GM23338 (cell line): Measurements from ENCODE around the gene TPK1. TPM values are rescaled to one million over a fixed set of nuclear protein-coding genes. Genes with fewer than 3 reads are reported as not detected.

Source experiments
- ATAC-seq: fragments of 200-7000 bp; cut with Tn5 transposase; 3 replicates; pipeline ENCODE4 v1.9.1; 2020
- DNase-seq: peaks from one replicate; pipeline ENCODE4 v3.0.0-alpha.2; 2015; ENCODE audit warnings: low spot score
- H2AFZ ChIP-seq: fragments of 200-600 bp; sonication (generic); 2 replicates; pipeline ENCODE4 v1.8.0; 2016; ENCODE audit warnings: antibody characterized with exemption, mild to moderate bottlenecking, moderate library complexity
- H3F3A ChIP-seq: fragments of 200-600 bp; sonication (generic); replicated peaks from 2 replicates; pipeline ENCODE4 v1.8.0; 2017; ENCODE audit warnings: antibody characterized with exemption, mixed run types, low read depth
- H3K27ac ChIP-seq: fragments of 200-600 bp; sonication (generic); 2 replicates; pipeline ENCODE4 v1.6.1; 2016; ENCODE audit warnings: low read depth
- H3K27me3 ChIP-seq: fragments of 200-600 bp; sonication (generic); 2 replicates; pipeline ENCODE4 v1.8.0; 2016; ENCODE audit warnings: mild to moderate bottlenecking, mixed run types, moderate library complexity; ENCODE audit not compliant: insufficient read depth
- H3K36me3 ChIP-seq: fragments of 200-600 bp; sonication (generic); 2 replicates; pipeline ENCODE4 v1.8.0; 2016; ENCODE audit warnings: mild to moderate bottlenecking; ENCODE audit not compliant: insufficient read depth
- H3K4me1 ChIP-seq: fragments of 200-600 bp; sonication (generic); 2 replicates; pipeline ENCODE4 v1.8.0; 2016; ENCODE audit warnings: mild to moderate bottlenecking, moderate library complexity; ENCODE audit not compliant: insufficient read depth
- H3K4me2 ChIP-seq: fragments of 200-600 bp; sonication (generic); 2 replicates; pipeline ENCODE4 v1.7.1; 2017; ENCODE audit warnings: mixed run types
- H3K4me3 ChIP-seq: fragments of 200-600 bp; sonication (generic); 2 replicates; pipeline ENCODE4 v1.6.1; 2016; ENCODE audit warnings: mixed run types
- H3K79me2 ChIP-seq: fragments of 200-600 bp; sonication (generic); replicated peaks from 2 replicates; pipeline ENCODE4 v1.8.0; 2017; ENCODE audit warnings: mild to moderate bottlenecking; ENCODE audit not compliant: insufficient read depth
- H3K9me2 ChIP-seq: fragments of 200-600 bp; sonication (generic); 2 replicates; pipeline ENCODE4 v1.8.0; 2017; ENCODE audit not compliant: insufficient read depth
- H4K20me1 ChIP-seq: fragments of 200-600 bp; sonication (generic); replicated peaks from 2 replicates; pipeline ENCODE4 v1.8.0; 2017; ENCODE audit warnings: mild to moderate bottlenecking; ENCODE audit not compliant: insufficient read depth
- H3K27ac Mint-ChIP-seq: 2 replicates; pipeline ENCODE4 v1.8.0; 2020; ENCODE audit warnings: inconsistent platforms, mild to moderate bottlenecking, moderate library complexity, mixed read lengths
- H3K27me3 Mint-ChIP-seq: 3 replicates; pipeline ENCODE4 v1.8.0; 2022; ENCODE audit warnings: low read depth, mild to moderate bottlenecking, moderate library complexity, mixed read lengths, inconsistent platforms; ENCODE audit not compliant: insufficient read depth, poor library complexity
- H3K36me3 Mint-ChIP-seq: 3 replicates; pipeline ENCODE4 v1.8.0; 2021; ENCODE audit warnings: low read depth, mild to moderate bottlenecking, inconsistent platforms, moderate library complexity, mixed read lengths
- H3K4me1 Mint-ChIP-seq: 3 replicates; pipeline ENCODE4 v1.8.0; 2020; ENCODE audit warnings: mild to moderate bottlenecking, inconsistent platforms, mixed read lengths
- H3K4me3 Mint-ChIP-seq: 3 replicates; pipeline ENCODE4 v1.8.0; 2021; ENCODE audit warnings: moderate library complexity, mild to moderate bottlenecking, inconsistent platforms, mixed read lengths
- H3K9me3 Mint-ChIP-seq: 3 replicates; pipeline ENCODE4 v1.8.0; 2020; ENCODE audit warnings: moderate library complexity, mild to moderate bottlenecking, inconsistent platforms, mixed read lengths
- CREB1 ChIP-seq: fragments of 250-450 bp; sonication (Bioruptor Pico); IDR thresholded peaks from 2 replicates; pipeline ENCODE4 v1.5.0; 2020; ENCODE audit warnings: low read depth, mild to moderate bottlenecking, moderate library complexity
- EZH2 ChIP-seq: fragments of 200-600 bp; sonication (generic); IDR thresholded peaks from one replicate; pipeline ENCODE4 v1.8.0; 2017; ENCODE audit warnings: antibody characterized with exemption, mild to moderate bottlenecking, low read depth; ENCODE audit not compliant: unreplicated experiment
- EZH2phosphoT487 ChIP-seq: fragments of 200-600 bp; sonication (generic); IDR thresholded peaks from one replicate; pipeline ENCODE4 v1.8.1; 2018; ENCODE audit warnings: antibody characterized with exemption; ENCODE audit not compliant: unreplicated experiment
- JUNB ChIP-seq: IDR thresholded peaks from one replicate; pipeline ENCODE4 v1.6.1; 2016; ENCODE audit warnings: antibody characterized with exemption; ENCODE audit not compliant: unreplicated experiment
- NANOG ChIP-seq: IDR thresholded peaks from 2 replicates; pipeline ENCODE4 v1.6.1; 2016; ENCODE audit warnings: antibody characterized with exemption, borderline replicate concordance
- POLR2AphosphoS5 ChIP-seq: IDR thresholded peaks from 2 replicates; pipeline ENCODE4 v1.6.1; 2016; ENCODE audit warnings: antibody characterized with exemption, low read depth
- STAT1 ChIP-seq: IDR thresholded peaks from one replicate; pipeline ENCODE4 v1.6.1; 2016; ENCODE audit warnings: antibody characterized with exemption; ENCODE audit not compliant: unreplicated experiment
- ZNF114 ChIP-seq: fragments of 250-450 bp; sonication (Bioruptor Pico); IDR thresholded peaks from 2 replicates; pipeline ENCODE4 v1.5.0; 2020; ENCODE audit warnings: mild to moderate bottlenecking, moderate library complexity
- ZNF331 ChIP-seq: fragments of 250-450 bp; sonication (Bioruptor Pico); IDR thresholded peaks from 2 replicates; pipeline ENCODE4 v1.5.0; 2020; ENCODE audit warnings: low read depth, mild to moderate bottlenecking, moderate library complexity
- polyA plus RNA-seq: library from polyadenylated mRNA; unstranded; fragments of >200 nt; fragmentation: Nextera tagmentation; extraction: Ambion mirVana; gene quantifications from 2 replicates; pipeline ENCODE4 v1.2.1, GENCODE V29; 2016
- total RNA-seq: library from RNA; depleted of rRNA; stranded (reverse); fragments of >200 nt; shearing (Covaris generic); gene quantifications from 2 replicates; pipeline ENCODE4 v1.2.3, GENCODE V29; 2014
- TF ChIP-seq, protein P1 (sequence below): IDR thresholded peaks from 2 replicates; pipeline ENCODE4 v1.6.1; 2016; ENCODE audit warnings: antibody characterized with exemption
- TF ChIP-seq, protein P2 (sequence below): fragments of 250-450 bp; sonication (Bioruptor Pico); IDR thresholded peaks from 2 replicates; pipeline ENCODE4 v1.5.0; 2020; ENCODE audit warnings: mild to moderate bottlenecking, moderate library complexity
- TF ChIP-seq, protein P3 (sequence below): IDR thresholded peaks from one replicate; pipeline ENCODE4 v1.6.1; 2018; ENCODE audit warnings: antibody characterized with exemption; ENCODE audit not compliant: unreplicated experiment
- TF ChIP-seq, protein P4 (sequence below), 2 experiments: fragments of 200-600 bp in 1 of 2; sonication (generic) in 1 of 2; conservative IDR thresholded peaks; 2 replicates each; pipeline versions ENCODE4 v1.5.1 to v1.6.1; 2016 to 2017; ENCODE audit warnings: antibody characterized with exemption in 2 of 2, low read depth in 2 of 2, mild to moderate bottlenecking in 2 of 2, moderate library complexity in 1 of 2

The TPK1 gene
- total and polyA plus RNA-seq, 2 experiments from 2014 or later = 2.6 to 2.9 TPM

DNA sequence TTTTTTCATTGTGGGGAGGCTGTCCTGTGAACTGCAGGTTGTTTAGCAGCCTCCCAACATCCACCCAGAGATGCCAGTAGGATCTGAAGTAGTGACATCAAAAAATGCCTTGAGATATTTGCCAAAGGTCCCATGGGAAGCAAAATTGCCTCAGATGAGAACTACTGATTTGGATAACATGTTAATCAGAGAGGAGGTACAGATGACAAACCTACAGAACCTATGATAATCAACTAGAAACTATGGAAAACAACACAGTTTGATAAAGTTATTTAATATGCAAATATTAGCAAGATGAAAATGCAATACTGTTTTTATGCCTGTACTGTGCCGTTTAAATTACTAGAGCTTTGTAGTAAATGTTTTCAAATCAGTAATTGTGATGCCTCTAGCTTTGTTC lies 341.5 kb downstream of the TPK1 start:
- no peaks in the 10 kb centered on the region for H3K9me3 Mint-ChIP-seq
- peaks cover 3% of the 10 kb centered on the region; the same call in 2 of the 3 replicates for H3K4me1 Mint-ChIP-seq
- DNase-seq (no peak), ATAC-seq (no peak)
- Histone ChIP-seq H3K9me2 (no peaks in the 10 kb centered on the region), H3F3A (no peaks in the 10 kb centered on the region), H4K20me1 (no peaks in the 10 kb centered on the region), H2AFZ (no peak overlapping the region), H3K27me3 (no peaks in the 10 kb centered on the region), H3K27ac (no peak overlapping the region), H3K4me3 (no peak overlapping the region), H3K79me2 (no peaks in the 10 kb centered on the region), H3K4me2 (no peak overlapping the region), H3K36me3 (no peaks in the 10 kb centered on the region), H3K4me1 (no peaks in the 10 kb centered on the region)
- TF ChIP-seq, protein P1, sequence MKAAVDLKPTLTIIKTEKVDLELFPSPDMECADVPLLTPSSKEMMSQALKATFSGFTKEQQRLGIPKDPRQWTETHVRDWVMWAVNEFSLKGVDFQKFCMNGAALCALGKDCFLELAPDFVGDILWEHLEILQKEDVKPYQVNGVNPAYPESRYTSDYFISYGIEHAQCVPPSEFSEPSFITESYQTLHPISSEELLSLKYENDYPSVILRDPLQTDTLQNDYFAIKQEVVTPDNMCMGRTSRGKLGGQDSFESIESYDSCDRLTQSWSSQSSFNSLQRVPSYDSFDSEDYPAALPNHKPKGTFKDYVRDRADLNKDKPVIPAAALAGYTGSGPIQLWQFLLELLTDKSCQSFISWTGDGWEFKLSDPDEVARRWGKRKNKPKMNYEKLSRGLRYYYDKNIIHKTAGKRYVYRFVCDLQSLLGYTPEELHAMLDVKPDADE = no peak
- TF ChIP-seq ZNF331 (CRISPR knock-in tag) (no peak), EZH2 (no peak), NANOG (no peak), EZH2phosphoT487 (no peak), STAT1 (no peak), CREB1 (CRISPR knock-in tag) (no peak), POLR2AphosphoS5 (no peak), JUNB (no peak), ZNF114 (CRISPR knock-in tag) (no peak)
- TF ChIP-seq, protein P2, sequence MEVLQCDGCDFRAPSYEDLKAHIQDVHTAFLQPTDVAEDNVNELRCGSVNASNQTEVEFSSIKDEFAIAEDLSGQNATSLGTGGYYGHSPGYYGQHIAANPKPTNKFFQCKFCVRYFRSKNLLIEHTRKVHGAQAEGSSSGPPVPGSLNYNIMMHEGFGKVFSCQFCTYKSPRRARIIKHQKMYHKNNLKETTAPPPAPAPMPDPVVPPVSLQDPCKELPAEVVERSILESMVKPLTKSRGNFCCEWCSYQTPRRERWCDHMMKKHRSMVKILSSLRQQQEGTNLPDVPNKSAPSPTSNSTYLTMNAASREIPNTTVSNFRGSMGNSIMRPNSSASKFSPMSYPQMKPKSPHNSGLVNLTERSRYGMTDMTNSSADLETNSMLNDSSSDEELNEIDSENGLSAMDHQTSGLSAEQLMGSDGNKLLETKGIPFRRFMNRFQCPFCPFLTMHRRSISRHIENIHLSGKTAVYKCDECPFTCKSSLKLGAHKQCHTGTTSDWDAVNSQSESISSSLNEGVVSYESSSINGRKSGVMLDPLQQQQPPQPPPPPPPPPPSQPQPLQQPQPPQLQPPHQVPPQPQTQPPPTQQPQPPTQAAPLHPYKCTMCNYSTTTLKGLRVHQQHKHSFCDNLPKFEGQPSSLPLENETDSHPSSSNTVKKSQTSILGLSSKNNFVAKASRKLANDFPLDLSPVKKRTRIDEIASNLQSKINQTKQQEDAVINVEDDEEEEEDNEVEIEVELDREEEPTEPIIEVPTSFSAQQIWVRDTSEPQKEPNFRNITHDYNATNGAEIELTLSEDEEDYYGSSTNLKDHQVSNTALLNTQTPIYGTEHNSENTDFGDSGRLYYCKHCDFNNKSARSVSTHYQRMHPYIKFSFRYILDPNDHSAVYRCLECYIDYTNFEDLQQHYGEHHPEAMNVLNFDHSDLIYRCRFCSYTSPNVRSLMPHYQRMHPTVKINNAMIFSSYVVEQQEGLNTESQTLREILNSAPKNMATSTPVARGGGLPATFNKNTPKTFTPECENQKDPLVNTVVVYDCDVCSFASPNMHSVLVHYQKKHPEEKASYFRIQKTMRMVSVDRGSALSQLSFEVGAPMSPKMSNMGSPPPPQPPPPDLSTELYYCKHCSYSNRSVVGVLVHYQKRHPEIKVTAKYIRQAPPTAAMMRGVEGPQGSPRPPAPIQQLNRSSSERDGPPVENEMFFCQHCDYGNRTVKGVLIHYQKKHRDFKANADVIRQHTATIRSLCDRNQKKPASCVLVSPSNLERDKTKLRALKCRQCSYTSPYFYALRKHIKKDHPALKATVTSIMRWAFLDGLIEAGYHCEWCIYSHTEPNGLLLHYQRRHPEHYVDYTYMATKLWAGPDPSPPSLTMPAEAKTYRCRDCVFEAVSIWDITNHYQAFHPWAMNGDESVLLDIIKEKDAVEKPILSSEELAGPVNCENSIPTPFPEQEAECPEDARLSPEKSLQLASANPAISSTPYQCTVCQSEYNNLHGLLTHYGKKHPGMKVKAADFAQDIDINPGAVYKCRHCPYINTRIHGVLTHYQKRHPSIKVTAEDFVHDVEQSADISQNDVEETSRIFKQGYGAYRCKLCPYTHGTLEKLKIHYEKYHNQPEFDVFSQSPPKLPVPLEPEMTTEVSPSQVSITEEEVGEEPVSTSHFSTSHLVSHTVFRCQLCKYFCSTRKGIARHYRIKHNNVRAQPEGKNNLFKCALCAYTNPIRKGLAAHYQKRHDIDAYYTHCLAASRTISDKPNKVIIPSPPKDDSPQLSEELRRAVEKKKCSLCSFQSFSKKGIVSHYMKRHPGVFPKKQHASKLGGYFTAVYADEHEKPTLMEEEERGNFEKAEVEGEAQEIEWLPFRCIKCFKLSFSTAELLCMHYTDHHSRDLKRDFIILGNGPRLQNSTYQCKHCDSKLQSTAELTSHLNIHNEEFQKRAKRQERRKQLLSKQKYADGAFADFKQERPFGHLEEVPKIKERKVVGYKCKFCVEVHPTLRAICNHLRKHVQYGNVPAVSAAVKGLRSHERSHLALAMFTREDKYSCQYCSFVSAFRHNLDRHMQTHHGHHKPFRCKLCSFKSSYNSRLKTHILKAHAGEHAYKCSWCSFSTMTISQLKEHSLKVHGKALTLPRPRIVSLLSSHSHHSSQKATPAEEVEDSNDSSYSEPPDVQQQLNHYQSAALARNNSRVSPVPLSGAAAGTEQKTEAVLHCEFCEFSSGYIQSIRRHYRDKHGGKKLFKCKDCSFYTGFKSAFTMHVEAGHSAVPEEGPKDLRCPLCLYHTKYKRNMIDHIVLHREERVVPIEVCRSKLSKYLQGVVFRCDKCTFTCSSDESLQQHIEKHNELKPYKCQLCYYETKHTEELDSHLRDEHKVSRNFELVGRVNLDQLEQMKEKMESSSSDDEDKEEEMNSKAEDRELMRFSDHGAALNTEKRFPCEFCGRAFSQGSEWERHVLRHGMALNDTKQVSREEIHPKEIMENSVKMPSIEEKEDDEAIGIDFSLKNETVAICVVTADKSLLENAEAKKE (CRISPR knock-in tag) = no peak
- TF ChIP-seq, protein P3, sequence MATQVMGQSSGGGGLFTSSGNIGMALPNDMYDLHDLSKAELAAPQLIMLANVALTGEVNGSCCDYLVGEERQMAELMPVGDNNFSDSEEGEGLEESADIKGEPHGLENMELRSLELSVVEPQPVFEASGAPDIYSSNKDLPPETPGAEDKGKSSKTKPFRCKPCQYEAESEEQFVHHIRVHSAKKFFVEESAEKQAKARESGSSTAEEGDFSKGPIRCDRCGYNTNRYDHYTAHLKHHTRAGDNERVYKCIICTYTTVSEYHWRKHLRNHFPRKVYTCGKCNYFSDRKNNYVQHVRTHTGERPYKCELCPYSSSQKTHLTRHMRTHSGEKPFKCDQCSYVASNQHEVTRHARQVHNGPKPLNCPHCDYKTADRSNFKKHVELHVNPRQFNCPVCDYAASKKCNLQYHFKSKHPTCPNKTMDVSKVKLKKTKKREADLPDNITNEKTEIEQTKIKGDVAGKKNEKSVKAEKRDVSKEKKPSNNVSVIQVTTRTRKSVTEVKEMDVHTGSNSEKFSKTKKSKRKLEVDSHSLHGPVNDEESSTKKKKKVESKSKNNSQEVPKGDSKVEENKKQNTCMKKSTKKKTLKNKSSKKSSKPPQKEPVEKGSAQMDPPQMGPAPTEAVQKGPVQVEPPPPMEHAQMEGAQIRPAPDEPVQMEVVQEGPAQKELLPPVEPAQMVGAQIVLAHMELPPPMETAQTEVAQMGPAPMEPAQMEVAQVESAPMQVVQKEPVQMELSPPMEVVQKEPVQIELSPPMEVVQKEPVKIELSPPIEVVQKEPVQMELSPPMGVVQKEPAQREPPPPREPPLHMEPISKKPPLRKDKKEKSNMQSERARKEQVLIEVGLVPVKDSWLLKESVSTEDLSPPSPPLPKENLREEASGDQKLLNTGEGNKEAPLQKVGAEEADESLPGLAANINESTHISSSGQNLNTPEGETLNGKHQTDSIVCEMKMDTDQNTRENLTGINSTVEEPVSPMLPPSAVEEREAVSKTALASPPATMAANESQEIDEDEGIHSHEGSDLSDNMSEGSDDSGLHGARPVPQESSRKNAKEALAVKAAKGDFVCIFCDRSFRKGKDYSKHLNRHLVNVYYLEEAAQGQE = no peak
- TF ChIP-seq, protein P4, sequence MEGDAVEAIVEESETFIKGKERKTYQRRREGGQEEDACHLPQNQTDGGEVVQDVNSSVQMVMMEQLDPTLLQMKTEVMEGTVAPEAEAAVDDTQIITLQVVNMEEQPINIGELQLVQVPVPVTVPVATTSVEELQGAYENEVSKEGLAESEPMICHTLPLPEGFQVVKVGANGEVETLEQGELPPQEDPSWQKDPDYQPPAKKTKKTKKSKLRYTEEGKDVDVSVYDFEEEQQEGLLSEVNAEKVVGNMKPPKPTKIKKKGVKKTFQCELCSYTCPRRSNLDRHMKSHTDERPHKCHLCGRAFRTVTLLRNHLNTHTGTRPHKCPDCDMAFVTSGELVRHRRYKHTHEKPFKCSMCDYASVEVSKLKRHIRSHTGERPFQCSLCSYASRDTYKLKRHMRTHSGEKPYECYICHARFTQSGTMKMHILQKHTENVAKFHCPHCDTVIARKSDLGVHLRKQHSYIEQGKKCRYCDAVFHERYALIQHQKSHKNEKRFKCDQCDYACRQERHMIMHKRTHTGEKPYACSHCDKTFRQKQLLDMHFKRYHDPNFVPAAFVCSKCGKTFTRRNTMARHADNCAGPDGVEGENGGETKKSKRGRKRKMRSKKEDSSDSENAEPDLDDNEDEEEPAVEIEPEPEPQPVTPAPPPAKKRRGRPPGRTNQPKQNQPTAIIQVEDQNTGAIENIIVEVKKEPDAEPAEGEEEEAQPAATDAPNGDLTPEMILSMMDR (conservative IDR thresholded peaks at IDR 0.05; ENCODE audit: low read depth in 2 of 2) = no peak
- H3K36me3 Mint-ChIP-seq = no peaks in the 10 kb centered on the region
- no peak overlapping the region for H3K27ac Mint-ChIP-seq
- H3K4me3 Mint-ChIP-seq = no peak overlapping the region
- H3K27me3 Mint-ChIP-seq = peaks cover 2% of the 10 kb centered on the region
